Stimulated activated CD8-positive, alpha-beta memory T cell treated with anti-CD3 and anti-CD28 coated beads, Interleukin-12 subunit alpha, Interleukin-12 subunit beta, amount 100 ng/mL, for 1 hour (primary cell): ENCODE data around the gene OR4N5.
"Not testable (repeated sequence)": the region's sequence is repeated elsewhere in the genome, so short reads cannot be mapped to it uniquely, and the experiment has no call there.

Source experiments
- DNase-seq: peaks from one replicate; pipeline ENCODE4 v3.0.0-alpha.2; 2020; ENCODE audit warnings: low read depth

OR4N5 gene

GRCh38 chr14:20138520-20138919 lies at the start of gene OR4N5:
TSS of gene OR4N5 (plus strand) at chr14:20138820. CDS start at chr14:20143736, 4,916 bp downstream.
- DNase-seq, result no peak

GRCh38 chr14:20092050-20092449 lies 46.6 kb upstream of the OR4N5 start:
- no peak for DNase-seq

GRCh38 chr14:20093442-20093841 lies 45.2 kb upstream of the OR4N5 start:
- no peak for DNase-seq

- not testable (repeated sequence) for DNase-seq
Observed at GRCh38 chr14:20098926-20099770, 39.5 kb upstream of the OR4N5 start.

GRCh38 chr14:20110438-20110837 lies 28.2 kb upstream of the OR4N5 start, which contains the start of gene OR4K17:
TSS of gene OR4K17 (plus strand) at chr14:20110739. CDS start at chr14:20117500, 6,761 bp downstream.
- DNase-seq, result no peak

GRCh38 chr14:20112321-20112720 lies 26.3 kb upstream of the OR4N5 start:
- DNase-seq, result no peak

GRCh38 chr14:20116748-20117147 lies 21.9 kb upstream of the OR4N5 start:
- DNase-seq, result no peak

- DNase-seq, result no peak
Observed at GRCh38 chr14:20118795-20119194, 19.8 kb upstream of the OR4N5 start.

- no peak for DNase-seq
Observed at GRCh38 chr14:20143911-20144310, 5.3 kb downstream of the OR4N5 start.

GRCh38 chr14:20144820-20145219 lies 6.2 kb downstream of the OR4N5 start:
- DNase-seq, result no peak

- DNase-seq, result no peak
Observed at GRCh38 chr14:20164462-20164861, 25.8 kb downstream of the OR4N5 start.

- no peak for DNase-seq
Observed at GRCh38 chr14:20167091-20167490, 28.5 kb downstream of the OR4N5 start.

- DNase-seq, result not testable (repeated sequence)
Observed at GRCh38 chr14:20169852-20170251, 31.2 kb downstream of the OR4N5 start.

GRCh38 chr14:20174205-20174604 lies 35.6 kb downstream of the OR4N5 start:
- not testable (repeated sequence) for DNase-seq

GRCh38 chr14:20176330-20176729 lies 37.7 kb downstream of the OR4N5 start:
- no peak for DNase-seq

GRCh38 chr14:20177433-20177974 lies 38.9 kb downstream of the OR4N5 start:
- DNase-seq, result no peak

- DNase-seq, result no peak
Observed at GRCh38 chr14:20179218-20179617, 40.6 kb downstream of the OR4N5 start.

- no peak for DNase-seq
Observed at GRCh38 chr14:20179880-20180279, 41.3 kb downstream of the OR4N5 start.

- DNase-seq, result no peak
Observed at GRCh38 chr14:20180486-20180885, 41.9 kb downstream of the OR4N5 start.

- DNase-seq, result no peak
Observed at GRCh38 chr14:20184181-20184580, 45.6 kb downstream of the OR4N5 start.

GRCh38 chr14:20190596-20190995 lies 52.0 kb downstream of the OR4N5 start, which contains the start of gene OR11G2:
TSS of gene OR11G2 (plus strand) at chr14:20190896. CDS start at chr14:20197438, 6,542 bp downstream.
- DNase-seq, result no peak

GRCh38 chr14:20191396-20191795 lies 52.8 kb downstream of the OR4N5 start:
- no peak for DNase-seq

GRCh38 chr14:20194101-20194500 lies 55.5 kb downstream of the OR4N5 start:
- DNase-seq, result no peak
